Stomach (tissue), 4 donors: Measurements from ENCODE around the gene FGF14.

Source experiments
- CTCF ChIP-seq, 7 experiments: fragments of 450-650 bp in 4 of 7; fragments of 200-600 bp in 3 of 7; sonication (generic) in 3 of 7; IDR thresholded peaks; one replicate each; pipeline ENCODE4 v1.5.1; 2016 to 2019; ENCODE audit warnings: antibody characterized with exemption in 7 of 7, control low read depth in 2 of 7, mild to moderate bottlenecking in 1 of 7
- EP300 ChIP-seq: sonication (generic); formaldehyde crosslinking; IDR thresholded peaks from one replicate; pipeline ENCODE4 v1.6.1; 2017; ENCODE audit warnings: antibody characterized with exemption
- POLR2A ChIP-seq, 4 donors: fragments of 450-650 bp; IDR thresholded peaks; one replicate each; pipeline ENCODE4 v1.6.1; 2016; ENCODE audit warnings: antibody characterized with exemption in 4 of 4, control low read depth in 2 of 4, mild to moderate bottlenecking in 1 of 4, moderate library complexity in 1 of 4
- POLR2AphosphoS5 ChIP-seq, 3 donors: sonication (generic); formaldehyde crosslinking; IDR thresholded peaks; one replicate each; pipeline ENCODE4 v1.6.1; 2016; ENCODE audit warnings: antibody characterized with exemption in 3 of 3

GRCh38 chr13:101939370-101939769, 462.5 kb downstream of the FGF14 start:
- TF ChIP-seq CTCF (IDR thresholded peaks at IDR 0.05): no peak
- no peak for TF ChIP-seq POLR2A (IDR thresholded peaks at IDR 0.05)
- TF ChIP-seq EP300: no peak
- no peak for TF ChIP-seq POLR2AphosphoS5 (IDR thresholded peaks at IDR 0.05)
